Measurements from ENCODE around the gene BAHCC1. TPM values are rescaled to one million over a fixed set of nuclear protein-coding genes. Genes with fewer than 3 reads are reported as not detected.

Gene BAHCC1
- total and polyA plus RNA-seq, 9 of the 15 experiments (the other 6 are each of a cell fraction or from before 2014, with no cell fraction given) = 0.14 to 26.9 (median 5.0) TPM

DNA sequence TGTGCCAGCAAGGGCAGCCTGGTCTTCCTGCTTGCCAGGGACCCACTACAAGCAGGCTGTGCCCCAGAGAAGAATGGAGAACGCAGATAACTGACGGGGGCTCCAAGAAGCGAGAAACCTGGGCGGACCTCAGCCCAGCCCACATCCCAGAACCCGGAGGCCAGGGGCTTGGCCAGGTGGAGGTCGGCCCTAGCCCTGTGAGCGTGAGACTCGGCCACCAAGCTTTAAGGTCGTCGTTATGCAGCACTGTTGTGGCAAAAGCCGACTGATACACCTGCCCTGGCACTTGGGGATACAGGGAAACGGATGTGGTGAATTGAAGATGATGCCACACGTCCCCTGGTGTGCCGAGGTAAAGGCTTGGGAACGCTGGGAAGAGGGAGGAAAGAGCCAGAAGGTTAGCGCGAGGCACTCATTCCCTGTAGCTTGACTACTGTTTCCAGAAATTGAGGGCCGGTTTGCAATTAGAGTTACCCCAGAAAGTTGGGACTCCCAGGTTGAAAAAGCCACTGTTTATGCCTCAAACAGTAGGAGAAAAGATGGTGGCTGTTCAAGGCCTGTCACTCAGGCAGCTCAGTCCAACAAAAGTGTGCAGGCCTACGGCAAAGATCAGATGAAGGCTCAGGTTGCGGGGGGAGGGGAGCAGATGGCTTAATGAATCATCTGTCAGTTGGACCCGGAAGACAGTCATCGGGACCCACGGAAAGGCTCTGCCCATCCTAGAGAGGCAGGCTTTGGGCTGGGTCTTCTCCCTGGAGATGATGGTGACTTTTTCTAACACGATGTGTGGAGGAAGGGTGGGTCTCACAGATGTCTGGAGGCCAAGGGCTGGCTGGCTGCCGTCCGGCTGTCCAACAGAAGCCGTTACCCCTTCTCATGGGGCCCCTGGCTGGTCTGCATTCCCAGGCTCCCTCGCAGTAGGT lies 45.6 kb upstream of the BAHCC1 start (continued):
- TF ChIP-seq CCNT2 (IDR thresholded peaks at IDR 0.05; ENCODE audit: borderline replicate concordance, extremely low read depth, insufficient read length, low read depth, low read length) (no peak), ZNF175 (CRISPR knock-in tag; IDR thresholded peaks at IDR 0.05; ENCODE audit: low read depth) (peak; percentile 58; the same call in 1 of the 2 replicates), BDP1 (IDR thresholded peaks at IDR 0.05; ENCODE audit: insufficient read depth, insufficient read length) (no peak), FOXM1 (IDR thresholded peaks at IDR 0.05; ENCODE audit: low read depth) (no peak), FOXM1 (CRISPR knock-in tag; IDR thresholded peaks at IDR 0.05; ENCODE audit: low read depth) (no peak), YBX1 (IDR thresholded peaks at IDR 0.05) (no peak)
- TF ChIP-seq, protein P1, sequence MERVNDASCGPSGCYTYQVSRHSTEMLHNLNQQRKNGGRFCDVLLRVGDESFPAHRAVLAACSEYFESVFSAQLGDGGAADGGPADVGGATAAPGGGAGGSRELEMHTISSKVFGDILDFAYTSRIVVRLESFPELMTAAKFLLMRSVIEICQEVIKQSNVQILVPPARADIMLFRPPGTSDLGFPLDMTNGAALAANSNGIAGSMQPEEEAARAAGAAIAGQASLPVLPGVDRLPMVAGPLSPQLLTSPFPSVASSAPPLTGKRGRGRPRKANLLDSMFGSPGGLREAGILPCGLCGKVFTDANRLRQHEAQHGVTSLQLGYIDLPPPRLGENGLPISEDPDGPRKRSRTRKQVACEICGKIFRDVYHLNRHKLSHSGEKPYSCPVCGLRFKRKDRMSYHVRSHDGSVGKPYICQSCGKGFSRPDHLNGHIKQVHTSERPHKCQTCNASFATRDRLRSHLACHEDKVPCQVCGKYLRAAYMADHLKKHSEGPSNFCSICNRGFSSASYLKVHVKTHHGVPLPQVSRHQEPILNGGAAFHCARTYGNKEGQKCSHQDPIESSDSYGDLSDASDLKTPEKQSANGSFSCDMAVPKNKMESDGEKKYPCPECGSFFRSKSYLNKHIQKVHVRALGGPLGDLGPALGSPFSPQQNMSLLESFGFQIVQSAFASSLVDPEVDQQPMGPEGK (CRISPR knock-in tag; IDR thresholded peaks at IDR 0.05; ENCODE audit: borderline replicate concordance) = no peak
- TF ChIP-seq, protein P2, sequence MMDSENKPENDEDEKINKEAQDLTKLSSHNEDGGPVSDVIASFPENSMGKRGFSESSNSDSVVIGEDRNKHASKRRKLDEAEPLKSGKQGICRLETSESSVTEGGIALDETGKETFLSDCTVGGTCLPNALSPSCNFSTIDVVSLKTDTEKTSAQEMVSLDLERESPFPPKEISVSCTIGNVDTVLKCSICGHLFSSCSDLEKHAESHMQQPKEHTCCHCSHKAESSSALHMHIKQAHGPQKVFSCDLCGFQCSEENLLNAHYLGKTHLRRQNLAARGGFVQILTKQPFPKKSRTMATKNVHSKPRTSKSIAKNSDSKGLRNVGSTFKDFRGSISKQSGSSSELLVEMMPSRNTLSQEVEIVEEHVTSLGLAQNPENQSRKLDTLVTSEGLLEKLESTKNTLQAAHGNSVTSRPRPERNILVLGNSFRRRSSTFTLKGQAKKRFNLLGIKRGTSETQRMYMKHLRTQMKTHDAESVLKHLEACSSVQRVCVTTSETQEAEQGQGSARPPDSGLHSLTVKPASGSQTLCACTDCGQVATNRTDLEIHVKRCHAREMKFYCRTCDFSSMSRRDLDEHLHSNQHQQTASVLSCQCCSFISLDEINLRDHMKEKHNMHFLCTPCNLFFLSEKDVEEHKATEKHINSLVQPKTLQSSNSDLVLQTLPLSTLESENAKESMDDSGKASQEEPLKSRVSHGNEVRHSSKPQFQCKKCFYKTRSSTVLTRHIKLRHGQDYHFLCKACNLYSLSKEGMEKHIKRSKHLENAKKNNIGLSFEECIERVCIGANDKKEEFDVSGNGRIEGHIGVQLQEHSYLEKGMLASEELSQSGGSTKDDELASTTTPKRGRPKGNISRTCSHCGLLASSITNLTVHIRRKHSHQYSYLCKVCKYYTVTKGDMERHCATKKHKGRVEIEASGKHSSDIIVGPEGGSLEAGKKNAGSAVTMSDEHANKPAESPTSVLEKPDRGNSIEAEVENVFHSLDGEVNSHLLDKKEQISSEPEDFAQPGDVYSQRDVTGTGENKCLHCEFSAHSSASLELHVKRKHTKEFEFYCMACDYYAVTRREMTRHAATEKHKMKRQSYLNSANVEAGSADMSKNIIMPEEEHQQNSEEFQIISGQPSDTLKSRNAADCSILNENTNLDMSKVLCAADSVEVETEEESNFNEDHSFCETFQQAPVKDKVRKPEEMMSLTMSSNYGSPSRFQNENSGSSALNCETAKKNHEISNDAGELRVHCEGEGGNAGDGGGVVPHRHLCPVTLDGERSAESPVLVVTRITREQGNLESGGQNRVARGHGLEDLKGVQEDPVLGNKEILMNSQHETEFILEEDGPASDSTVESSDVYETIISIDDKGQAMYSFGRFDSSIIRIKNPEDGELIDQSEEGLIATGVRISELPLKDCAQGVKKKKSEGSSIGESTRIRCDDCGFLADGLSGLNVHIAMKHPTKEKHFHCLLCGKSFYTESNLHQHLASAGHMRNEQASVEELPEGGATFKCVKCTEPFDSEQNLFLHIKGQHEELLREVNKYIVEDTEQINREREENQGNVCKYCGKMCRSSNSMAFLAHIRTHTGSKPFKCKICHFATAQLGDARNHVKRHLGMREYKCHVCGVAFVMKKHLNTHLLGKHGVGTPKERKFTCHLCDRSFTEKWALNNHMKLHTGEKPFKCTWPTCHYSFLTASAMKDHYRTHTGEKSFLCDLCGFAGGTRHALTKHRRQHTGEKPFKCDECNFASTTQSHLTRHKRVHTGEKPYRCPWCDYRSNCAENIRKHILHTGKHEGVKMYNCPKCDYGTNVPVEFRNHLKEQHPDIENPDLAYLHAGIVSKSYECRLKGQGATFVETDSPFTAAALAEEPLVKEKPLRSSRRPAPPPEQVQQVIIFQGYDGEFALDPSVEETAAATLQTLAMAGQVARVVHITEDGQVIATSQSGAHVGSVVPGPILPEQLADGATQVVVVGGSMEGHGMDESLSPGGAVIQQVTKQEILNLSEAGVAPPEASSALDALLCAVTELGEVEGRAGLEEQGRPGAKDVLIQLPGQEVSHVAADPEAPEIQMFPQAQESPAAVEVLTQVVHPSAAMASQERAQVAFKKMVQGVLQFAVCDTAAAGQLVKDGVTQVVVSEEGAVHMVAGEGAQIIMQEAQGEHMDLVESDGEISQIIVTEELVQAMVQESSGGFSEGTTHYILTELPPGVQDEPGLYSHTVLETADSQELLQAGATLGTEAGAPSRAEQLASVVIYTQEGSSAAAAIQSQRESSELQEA (IDR thresholded peaks at IDR 0.05; ENCODE audit: low read depth) = no peak
- TF ChIP-seq, protein P3, sequence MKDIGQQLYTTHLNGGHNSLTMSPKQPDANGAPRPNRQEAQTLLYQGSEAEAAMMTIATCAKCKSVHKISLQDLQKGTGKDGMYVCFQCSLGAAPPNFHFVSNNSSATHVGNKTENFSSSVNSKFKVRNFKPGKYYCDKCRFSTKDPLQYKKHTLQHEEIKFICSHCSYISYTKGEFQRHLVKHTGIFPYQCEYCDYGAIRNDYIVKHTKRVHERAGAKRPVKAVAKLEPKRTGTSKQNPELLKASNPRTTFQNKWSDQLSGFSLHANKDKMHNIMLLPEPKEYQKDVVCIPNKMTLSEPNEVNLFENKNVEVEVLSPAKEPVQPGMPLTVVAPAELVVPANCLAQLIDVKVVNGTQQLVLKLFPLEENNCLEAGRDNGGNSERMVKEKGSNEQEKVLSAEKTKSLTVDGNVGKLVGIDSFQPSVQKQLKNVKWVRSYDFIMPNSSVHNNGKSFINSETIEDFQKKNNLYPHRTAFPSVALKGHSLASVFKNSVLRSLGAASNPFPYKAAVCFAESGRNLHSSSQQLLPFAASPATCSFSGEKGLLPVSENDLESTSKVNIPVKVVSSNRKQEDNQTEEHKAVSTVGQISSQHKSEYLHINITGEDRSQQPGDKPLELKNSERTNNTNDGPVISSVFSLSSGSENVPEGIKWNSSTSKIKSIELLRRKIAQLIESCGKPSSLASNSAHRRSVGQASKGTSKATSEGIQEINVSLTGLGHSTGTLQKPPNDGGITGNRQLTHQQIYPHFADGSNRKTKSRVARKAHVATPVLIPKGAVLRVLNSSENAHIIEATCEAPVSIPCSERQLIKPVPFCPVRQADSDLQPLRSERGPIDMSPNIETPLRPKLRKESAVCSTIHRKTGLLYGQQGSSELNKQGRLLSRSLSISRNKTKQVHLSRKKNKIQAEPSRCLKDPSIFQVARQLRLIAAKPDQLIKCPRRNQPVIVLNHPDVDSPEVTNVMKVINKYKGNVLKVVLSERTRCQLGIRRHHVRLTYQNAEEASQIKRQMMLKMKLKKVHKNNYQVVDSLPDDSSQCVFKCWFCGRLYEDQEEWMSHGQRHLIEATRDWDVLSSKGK (CRISPR knock-in tag; IDR thresholded peaks at IDR 0.05) = no peak
- TF ChIP-seq, protein P4, sequence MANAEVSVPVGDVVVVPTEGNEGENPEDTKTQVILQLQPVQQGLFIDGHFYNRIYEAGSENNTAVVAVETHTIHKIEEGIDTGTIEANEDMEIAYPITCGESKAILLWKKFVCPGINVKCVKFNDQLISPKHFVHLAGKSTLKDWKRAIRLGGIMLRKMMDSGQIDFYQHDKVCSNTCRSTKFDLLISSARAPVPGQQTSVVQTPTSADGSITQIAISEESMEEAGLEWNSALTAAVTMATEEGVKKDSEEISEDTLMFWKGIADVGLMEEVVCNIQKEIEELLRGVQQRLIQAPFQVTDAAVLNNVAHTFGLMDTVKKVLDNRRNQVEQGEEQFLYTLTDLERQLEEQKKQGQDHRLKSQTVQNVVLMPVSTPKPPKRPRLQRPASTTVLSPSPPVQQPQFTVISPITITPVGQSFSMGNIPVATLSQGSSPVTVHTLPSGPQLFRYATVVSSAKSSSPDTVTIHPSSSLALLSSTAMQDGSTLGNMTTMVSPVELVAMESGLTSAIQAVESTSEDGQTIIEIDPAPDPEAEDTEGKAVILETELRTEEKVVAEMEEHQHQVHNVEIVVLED (CRISPR knock-in tag; IDR thresholded peaks at IDR 0.05) = no peak
